Upper lobe of left lung (tissue), 4 donors: ENCODE measurements around the gene LILRB3.

Source experiments
- CTCF ChIP-seq, 6 experiments: fragments of 450-650 bp in 4 of 6; fragments of 200-600 bp in 2 of 6; sonication (generic) in 2 of 6; IDR thresholded peaks; one replicate each; pipeline ENCODE4 v1.5.1; 2016 to 2019; ENCODE audit warnings: antibody characterized with exemption in 6 of 6
- POLR2A ChIP-seq, 4 donors: fragments of 450-650 bp; IDR thresholded peaks; one replicate each; pipeline ENCODE4 v1.5.1; 2016 to 2017; ENCODE audit warnings: antibody characterized with exemption in 4 of 4, mild to moderate bottlenecking in 2 of 4
- POLR2AphosphoS5 ChIP-seq, 2 donors: sonication (generic); formaldehyde crosslinking; IDR thresholded peaks; one replicate each; pipeline ENCODE4 v1.5.1; 2017; ENCODE audit warnings: antibody characterized with exemption in 2 of 2

DNA sequence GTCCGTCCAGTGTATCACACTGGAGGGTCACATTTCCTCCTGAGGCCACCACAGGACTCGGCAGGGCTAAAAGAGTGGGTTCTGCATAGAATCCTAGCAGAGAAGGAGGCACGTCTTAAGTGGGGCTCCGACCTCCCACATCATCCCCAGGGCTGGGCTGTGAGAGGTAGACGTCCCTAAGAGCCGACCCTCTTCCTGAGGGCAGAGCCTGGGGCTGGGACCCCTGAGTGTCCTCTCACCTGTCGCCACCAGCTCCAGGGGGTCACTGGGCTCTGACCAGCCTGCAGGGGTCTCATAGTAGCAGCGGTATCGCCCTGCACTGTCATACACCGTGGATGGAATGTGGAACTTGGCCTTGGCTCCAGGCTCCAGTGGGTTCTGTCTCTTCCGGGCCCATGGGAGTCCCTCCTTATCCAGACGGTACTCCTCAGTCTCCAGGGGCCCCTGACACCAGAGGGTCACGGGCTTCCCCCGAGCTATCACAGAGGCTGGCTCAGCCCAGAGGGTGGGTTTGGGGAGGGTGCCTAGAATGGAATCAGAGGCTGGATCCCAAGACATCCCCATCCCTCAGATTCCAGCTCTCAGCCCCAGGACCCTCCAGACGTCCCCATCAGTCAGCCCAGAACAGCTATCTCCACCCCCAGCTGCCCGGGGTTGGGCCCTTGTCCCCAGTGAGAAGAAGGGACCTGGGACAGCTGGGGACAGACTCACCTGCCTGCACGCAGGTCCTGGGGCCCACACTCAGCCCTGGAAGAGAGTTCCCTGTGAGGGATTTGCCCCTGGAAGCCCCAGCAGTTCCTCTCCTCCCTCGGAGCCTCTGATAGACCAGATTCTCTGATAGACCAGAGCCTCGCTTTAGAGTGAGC, 33.7 kb upstream of the LILRB3 start:
- no peak for TF ChIP-seq POLR2A (IDR thresholded peaks at IDR 0.05)
- TF ChIP-seq POLR2AphosphoS5 (IDR thresholded peaks at IDR 0.05) = no peak
- no peak for TF ChIP-seq CTCF (IDR thresholded peaks at IDR 0.05)
